AG04449 (cell line): ENCODE measurements around the gene SV2B.
"Not testable (repeated sequence)": the region's sequence is repeated elsewhere in the genome, so short reads cannot be mapped to it uniquely, and the experiment has no call there.

Experiments used
- CTCF ChIA-PET: fragments of 350-600 bp; formaldehyde crosslinking; extraction: SDS; loops from one replicate; lab custom pipeline; 2021; ENCODE audit warnings: antibody characterized with exemption; lab: Yijun Ruan, JAX
- POLR2A ChIA-PET: fragments of 400-600, 350-600 bp; formaldehyde crosslinking; extraction: SDS; loops from one replicate; lab custom pipeline; 2020; ENCODE audit warnings: antibody characterized with exemption, inconsistent platforms; lab: Yijun Ruan, JAX
- DNase-seq: peaks from one replicate; pipeline ENCODE4 v3.0.0-alpha.2; 2010; ENCODE audit warnings: low read depth, low spot score
- H3K4me3 ChIP-seq: 2 replicates; pipeline ENCODE4 v1.5.1; 2011; ENCODE audit warnings: low read depth, mild to moderate bottlenecking, control low read depth, low read length
- TF ChIP-seq, protein P1 (sequence below): IDR thresholded peaks from one replicate; pipeline ENCODE4 v1.5.1; 2011; ENCODE audit warnings: mild to moderate bottlenecking, moderate library complexity, low read length, control low read depth, inconsistent platforms; ENCODE audit not compliant: insufficient read depth; ENCODE audit errors: missing control alignments

SV2B gene

DNA sequence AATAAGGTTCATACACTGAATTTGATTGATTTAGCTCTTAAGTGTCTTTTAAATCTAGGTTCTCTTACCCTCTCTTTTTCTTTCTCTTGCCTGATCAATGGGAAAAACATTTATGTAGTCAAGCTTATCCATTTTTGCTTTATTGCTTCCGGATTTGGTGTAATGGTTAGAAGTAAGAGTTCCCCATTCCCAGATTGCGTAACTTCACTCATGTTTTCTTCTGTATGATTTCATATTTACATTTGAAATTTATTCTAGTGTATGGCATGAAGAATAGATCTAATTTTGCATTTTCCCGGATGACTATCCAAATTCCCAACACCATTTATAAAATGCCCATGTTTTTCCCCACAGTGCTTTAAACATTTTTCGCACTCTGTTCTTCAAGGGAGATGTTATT, 27.9 kb upstream of the SV2B start:
- no peak for DNase-seq
- ChIA-PET CTCF (no interaction called here), POLR2A (no interaction called here)
- no peak overlapping the region for H3K4me3 ChIP-seq
- TF ChIP-seq, protein P1, sequence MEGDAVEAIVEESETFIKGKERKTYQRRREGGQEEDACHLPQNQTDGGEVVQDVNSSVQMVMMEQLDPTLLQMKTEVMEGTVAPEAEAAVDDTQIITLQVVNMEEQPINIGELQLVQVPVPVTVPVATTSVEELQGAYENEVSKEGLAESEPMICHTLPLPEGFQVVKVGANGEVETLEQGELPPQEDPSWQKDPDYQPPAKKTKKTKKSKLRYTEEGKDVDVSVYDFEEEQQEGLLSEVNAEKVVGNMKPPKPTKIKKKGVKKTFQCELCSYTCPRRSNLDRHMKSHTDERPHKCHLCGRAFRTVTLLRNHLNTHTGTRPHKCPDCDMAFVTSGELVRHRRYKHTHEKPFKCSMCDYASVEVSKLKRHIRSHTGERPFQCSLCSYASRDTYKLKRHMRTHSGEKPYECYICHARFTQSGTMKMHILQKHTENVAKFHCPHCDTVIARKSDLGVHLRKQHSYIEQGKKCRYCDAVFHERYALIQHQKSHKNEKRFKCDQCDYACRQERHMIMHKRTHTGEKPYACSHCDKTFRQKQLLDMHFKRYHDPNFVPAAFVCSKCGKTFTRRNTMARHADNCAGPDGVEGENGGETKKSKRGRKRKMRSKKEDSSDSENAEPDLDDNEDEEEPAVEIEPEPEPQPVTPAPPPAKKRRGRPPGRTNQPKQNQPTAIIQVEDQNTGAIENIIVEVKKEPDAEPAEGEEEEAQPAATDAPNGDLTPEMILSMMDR, result no peak

DNA sequence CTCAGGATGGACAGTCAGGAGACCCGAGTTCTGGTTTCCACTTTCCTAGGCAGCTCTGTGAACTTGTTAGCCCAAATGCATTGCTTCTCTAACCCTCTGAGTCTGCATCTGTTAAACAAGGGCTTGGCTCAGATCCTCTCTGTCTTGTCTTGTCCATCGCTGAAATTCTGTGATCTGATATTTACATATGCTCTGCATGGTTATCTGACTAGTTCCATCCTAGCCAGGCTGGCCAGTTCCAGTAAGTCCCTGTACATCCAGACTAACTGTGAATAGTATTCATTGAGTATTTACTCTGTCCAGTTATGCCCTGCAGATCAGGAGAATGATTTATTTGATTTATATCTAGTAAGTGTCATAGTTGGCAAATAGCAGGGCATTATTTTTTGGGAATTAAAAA, 27.0 kb upstream of the SV2B start:
- ChIA-PET POLR2A (no interaction called here), CTCF (interaction anchor here (1.9 kb wide), 1 partner anchor 17 kb away, joined by 9 read pairs; no protein-coding TSS in a partner anchor)
- TF ChIP-seq, protein P1, result no peak
- no peak for DNase-seq
- no peak overlapping the region for H3K4me3 ChIP-seq

DNA sequence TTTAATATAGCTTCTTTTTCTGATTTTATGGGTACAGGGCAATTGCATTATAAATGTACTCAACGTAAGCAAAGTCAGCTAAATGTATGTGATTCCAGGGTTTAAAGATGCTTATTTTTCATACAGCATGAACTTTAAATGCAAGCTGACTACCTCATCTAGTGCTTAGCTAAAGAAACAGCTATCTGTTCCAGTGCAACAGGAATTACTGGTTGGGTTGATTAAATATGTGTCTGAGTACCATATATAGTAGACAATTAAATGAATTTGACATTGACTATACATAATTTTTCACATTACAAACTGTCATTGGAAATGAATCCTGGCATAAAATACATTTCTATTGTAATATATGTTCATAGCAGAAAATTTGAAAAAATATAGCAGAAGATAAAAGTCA, 26.3 kb upstream of the SV2B start:
- no peak overlapping the region for H3K4me3 ChIP-seq
- no peak for DNase-seq
- ChIA-PET CTCF (interaction anchor here (1.9 kb wide), 1 partner anchor 18 kb away, joined by 9 read pairs; no protein-coding TSS in a partner anchor), POLR2A (no interaction called here)
- TF ChIP-seq, protein P1, result no peak

DNA sequence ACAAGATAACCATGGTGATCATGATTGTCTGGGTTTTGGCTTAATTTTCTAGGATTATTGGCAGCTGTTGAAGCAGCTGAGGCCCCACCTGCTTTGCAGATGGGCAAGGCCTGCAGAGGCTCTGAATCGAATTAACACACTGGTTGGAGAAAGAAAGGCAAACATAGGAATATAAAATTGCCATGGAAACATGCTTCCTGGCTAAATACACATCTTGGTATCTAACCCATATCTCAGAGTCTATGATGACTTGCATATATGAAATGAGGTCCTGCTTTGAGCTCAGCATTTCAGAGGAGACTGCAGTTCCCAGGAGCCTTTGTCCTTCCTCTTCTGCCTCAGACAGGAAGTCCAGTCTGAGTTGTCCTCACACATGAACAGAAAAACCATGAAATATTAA, 24.3 kb upstream of the SV2B start:
- TF ChIP-seq, protein P1, result no peak
- CTCF ChIA-PET, result interaction anchor here (0.8 kb wide), 1 partner anchor 227 kb away, joined by 5 read pairs; no protein-coding TSS in a partner anchor
- no peak overlapping the region for H3K4me3 ChIP-seq
- POLR2A ChIA-PET, result no interaction called here
- no peak for DNase-seq

DNA sequence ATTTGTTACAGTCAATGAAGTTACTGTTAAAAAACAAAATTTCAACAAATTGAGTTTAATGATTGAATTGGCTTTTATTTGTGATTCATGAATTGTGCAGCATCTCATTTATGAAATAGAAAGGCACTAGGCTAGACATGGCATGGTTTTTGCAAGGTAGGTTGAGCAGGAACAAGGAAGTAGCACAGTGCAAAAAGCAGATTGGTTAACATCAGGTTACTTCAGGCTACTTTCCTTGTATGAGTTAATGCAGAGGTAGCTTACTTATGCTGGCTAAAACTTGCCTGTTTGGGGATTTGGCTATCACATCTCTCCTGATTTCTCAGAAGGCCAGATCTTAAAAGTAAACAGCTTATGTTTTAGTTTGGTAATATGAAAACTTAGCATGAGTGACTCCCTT, 23.0 kb upstream of the SV2B start:
- ChIA-PET POLR2A (no interaction called here), CTCF (no interaction called here)
- DNase-seq, result no peak
- TF ChIP-seq, protein P1, result no peak
- H3K4me3 ChIP-seq, result no peak overlapping the region

DNA sequence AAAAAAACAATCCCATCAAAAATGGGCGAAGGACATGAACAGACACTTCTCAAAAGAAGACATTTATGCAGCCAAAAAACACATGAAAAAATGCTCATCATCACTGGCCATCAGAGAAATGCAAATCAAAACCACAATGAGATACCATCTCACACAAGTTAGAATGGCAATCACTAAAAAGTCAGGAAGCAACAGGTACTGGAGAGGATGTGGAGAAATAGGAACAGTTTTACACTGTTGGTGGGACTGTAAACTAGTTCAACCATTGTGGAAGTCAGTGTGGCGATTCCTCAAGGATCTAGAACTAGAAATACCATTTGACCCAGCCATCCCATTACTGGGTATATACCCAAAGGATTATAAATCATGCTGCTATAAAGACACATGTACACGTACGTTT, 6.2 kb upstream of the SV2B start:
- H3K4me3 ChIP-seq, DNase-seq, CTCF ChIA-PET, POLR2A ChIA-PET: not testable (repeated sequence)

DNA sequence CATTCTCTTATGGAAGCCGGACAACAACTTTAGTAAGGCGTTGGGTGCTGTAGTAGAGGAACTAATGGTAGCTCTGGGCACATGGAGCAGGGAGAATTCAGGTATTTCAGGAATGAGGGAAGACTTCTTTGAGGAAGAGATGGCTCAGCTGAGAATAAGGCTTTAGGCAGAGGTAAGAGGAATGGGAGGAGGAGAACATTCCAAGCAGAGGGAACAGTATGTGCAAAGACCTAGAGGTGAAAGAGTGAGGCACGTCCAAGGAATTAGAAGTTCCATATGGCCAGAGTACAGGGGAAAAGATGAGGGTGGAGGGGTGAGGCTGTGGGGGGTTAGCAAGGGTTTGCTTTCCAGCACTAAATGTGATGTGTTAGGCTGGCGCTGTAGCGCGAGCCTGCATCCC, 1.6 kb upstream of the SV2B start:
- TF ChIP-seq, protein P1, result no peak
- no peak overlapping the region for H3K4me3 ChIP-seq
- DNase-seq, result no peak
- POLR2A ChIA-PET, result no interaction called here
- CTCF ChIA-PET, result no interaction called here
